Erythroblast (primary cell): ENCODE results near the gene BPIFB6.

Experiments
- DNase-seq, 2 experiments: peaks; one replicate each; lab custom pipeline; 2025; lab: John Stamatoyannopoulos, UW
- GATA1 ChIP-seq: IDR thresholded peaks from 2 replicates; pipeline ENCODE4 v1.6.1; 2011; ENCODE audit warnings: low read depth, mild to moderate bottlenecking, control low read depth, low read length, moderate library complexity
- POLR2A ChIP-seq: IDR thresholded peaks from 2 replicates; pipeline ENCODE4 v1.6.1; 2011; ENCODE audit warnings: mild to moderate bottlenecking, low read length

Gene BPIFB6

GRCh38 chr20:33031531-33031930 lies at the start of gene BPIFB6:
BPIFB6 (plus strand) TSS chr20:33031648; CDS start chr20:33031648, 0 bp downstream.
- DNase-seq = no peak
- TF ChIP-seq GATA1 = no peak
- no peak for TF ChIP-seq POLR2A

- no peak for DNase-seq
- no peak for TF ChIP-seq GATA1
- no peak for TF ChIP-seq POLR2A
Observed at GRCh38 chr20:32982617-32983458, 48.6 kb upstream of the BPIFB6 start.

- DNase-seq = no peak
- no peak for TF ChIP-seq GATA1
Observed at GRCh38 chr20:32983459-32984112, 47.9 kb upstream of the BPIFB6 start.

- DNase-seq = no peak
- TF ChIP-seq GATA1 = no peak
- no peak for TF ChIP-seq POLR2A
Observed at GRCh38 chr20:32984196-32984595, 47.3 kb upstream of the BPIFB6 start.

- DNase-seq = no peak
- TF ChIP-seq GATA1 = no peak
- no peak for TF ChIP-seq POLR2A
Observed at GRCh38 chr20:32984631-32985354, 46.7 kb upstream of the BPIFB6 start.

- no peak for TF ChIP-seq POLR2A
- TF ChIP-seq GATA1 = no peak
- DNase-seq = no peak
Observed at GRCh38 chr20:32985596-32985995, 45.9 kb upstream of the BPIFB6 start.

- TF ChIP-seq GATA1 (no peak), POLR2A (no peak)
- DNase-seq = no peak
Observed at GRCh38 chr20:32986331-32986966, 45.0 kb upstream of the BPIFB6 start.

- TF ChIP-seq GATA1 (no peak), POLR2A (no peak)
- no peak for DNase-seq
Observed at GRCh38 chr20:32987044-32987825, 44.2 kb upstream of the BPIFB6 start.

- no peak for DNase-seq
- TF ChIP-seq GATA1 = no peak
- TF ChIP-seq POLR2A = no peak
Observed at GRCh38 chr20:32988008-32988407, 43.4 kb upstream of the BPIFB6 start.

- TF ChIP-seq POLR2A (no peak), GATA1 (no peak)
- DNase-seq = no peak
Observed at GRCh38 chr20:32989507-32990283, 41.8 kb upstream of the BPIFB6 start.

GRCh38 chr20:32990426-32990825 lies 41.0 kb upstream of the BPIFB6 start:
- no peak for TF ChIP-seq GATA1
- TF ChIP-seq POLR2A = no peak
- DNase-seq = no peak

- DNase-seq = no peak
- no peak for TF ChIP-seq POLR2A
- no peak for TF ChIP-seq GATA1
Observed at GRCh38 chr20:32991383-32991782, 40.1 kb upstream of the BPIFB6 start.

- no peak for DNase-seq
- TF ChIP-seq POLR2A = no peak
- no peak for TF ChIP-seq GATA1
Observed at GRCh38 chr20:32991792-32992641, 39.4 kb upstream of the BPIFB6 start.
